Stimulated activated CD8-positive, alpha-beta memory T cell treated with anti-CD3 and anti-CD28 coated beads, Interleukin-2, amount 100 ng/mL, for 48 hours (primary cell): ENCODE results near the gene PSMA7.
A peak's percentile ranks its signal among the peaks of the same experiment; 100 is the strongest.
"Not testable (repeated sequence)": the region's sequence is repeated elsewhere in the genome, so short reads cannot be mapped to it uniquely, and the experiment has no call there.

Source experiments
- DNase-seq, 2 donors: peaks; one replicate each; pipeline ENCODE4 v3.0.0-alpha.2; 2020; ENCODE audit warnings: low read depth in 2 of 2

Gene PSMA7

DNA sequence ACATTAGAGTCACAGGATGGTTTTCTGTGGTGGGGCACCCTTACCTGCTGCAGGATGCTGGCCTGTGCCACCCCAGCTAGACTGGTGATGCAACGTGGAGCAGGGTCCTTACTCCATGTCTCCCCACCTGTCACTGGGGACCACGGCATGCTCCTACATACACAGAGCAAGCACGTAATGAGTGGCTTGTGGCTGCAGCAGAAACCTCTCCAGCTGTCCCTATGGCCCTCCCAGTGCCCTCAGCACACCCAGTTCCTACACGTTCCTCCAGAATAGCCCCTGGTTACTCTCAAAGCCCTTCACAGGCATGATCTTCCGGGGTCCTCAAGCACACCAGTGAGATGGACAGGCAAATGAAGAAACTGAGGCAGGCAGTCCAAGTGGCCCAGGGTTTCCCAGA lies 24.1 kb downstream of the PSMA7 start:
- DNase-seq, result no peak

DNA sequence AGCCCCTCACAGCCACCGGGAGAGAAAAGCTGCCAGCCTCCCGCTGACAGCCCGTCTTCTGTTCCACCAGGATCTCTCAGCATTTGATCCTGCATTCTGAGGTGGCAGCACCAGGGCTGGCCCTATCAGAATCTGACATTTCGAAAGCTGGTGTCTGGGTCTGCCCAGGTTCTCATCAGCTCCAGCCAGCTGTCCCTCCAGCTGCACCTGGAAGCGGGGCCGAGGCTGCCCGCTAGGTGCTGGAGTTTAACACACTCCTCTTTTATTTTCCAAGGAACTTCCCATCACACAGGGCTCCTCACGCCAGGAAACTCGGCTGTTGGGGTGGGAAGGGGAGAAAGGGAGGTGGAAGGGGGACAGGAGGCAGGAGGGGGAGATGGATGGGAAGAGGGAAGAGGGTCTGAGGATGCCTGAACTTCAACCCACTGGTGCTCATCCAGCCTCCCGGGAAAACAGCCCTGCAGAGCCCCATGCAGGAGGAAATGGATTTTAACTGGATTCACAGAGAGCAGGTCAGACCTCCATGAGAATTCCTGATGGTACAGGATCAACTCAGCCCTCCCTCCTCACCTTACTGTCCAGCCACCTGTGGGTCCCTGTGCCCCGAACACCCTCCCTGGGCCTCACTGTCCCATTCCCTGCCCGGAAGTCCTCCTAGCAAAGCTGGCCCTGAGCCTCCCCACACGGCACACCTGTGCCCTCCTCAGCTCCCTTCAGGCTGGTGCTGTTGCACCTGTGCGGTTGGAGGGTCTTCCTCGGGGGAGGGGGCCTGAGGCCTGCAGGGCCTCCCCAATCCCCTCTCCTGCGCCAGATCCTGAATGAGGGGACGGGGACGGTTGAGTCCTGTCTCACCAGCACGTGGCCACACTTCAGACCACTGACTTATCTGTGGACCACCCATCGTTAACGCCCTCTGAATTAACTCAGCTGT lies 24.8 kb downstream of the PSMA7 start:
- no peak for DNase-seq

DNA sequence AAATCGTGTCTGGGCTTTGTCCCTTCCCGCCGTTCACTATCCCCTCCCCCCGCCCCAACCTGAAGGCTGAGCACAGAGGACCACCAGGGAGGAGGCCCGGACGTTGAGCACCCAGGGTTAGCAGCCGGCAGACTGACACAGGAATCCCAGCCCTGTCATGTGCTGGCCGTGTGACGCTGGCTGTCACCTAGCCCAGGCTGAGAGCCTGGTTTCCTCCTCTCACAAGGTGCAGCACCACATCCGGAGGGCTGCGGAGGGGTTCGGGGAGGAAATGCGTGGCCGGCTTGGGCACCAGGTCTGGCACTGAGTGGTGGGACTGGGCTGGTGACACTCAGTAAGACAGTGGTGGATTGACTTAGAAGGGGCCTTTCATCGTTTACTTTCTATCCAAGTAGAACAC lies 25.5 kb downstream of the PSMA7 start:
- peak in 1 of 2 donors; percentile 26 for DNase-seq

DNA sequence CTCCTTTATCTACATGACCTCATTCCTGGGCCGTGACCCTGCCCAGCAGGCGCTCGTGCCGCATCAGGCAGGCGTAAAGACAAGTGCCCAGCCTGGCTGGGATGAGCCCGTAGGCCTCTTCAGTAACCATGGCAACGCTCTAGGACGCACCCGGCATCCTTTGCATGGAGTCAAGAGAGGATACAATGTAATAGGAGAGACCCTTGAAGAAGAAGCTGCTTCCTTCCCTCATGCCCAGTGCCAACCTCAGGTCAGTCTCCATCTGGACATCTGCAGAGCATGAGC lies 25.9 kb downstream of the PSMA7 start:
- DNase-seq, result no peak

DNA sequence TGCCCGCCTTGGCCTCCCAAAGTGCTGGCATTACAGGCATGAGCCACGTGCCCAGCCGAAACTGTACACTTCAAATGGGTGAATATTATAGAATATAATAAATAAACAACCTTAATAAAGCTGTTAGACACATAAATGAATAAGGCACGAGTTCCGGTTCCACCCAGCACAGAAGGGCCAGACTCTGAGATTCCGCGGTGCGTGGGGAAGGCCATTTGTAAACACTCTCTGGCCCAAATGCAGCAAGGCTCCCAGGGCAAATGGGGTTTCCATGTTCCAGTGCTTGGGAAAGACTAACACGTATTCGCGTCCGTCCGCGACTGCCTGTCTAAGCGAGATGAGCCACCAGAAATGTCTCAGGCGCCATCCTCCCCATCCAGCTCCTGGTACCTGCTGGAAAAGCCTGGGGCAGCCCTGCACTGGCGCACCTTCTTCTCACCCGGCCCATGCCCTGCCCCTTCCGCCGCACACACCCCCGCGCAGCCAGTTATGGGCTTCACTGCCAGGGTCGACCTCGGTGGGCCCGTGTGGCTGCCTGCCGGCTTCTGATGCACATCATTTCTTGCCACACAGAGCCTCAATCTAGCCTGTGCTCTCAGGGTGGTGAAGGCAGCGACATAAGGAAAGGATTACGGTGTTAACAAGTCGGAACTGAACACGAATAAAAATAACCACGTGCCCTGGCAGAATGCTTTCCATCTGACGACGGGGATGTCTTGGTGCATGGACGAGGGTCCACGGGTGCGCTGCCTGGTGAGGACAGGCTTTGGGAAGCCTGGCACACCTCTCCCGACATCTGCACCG lies 26.4 kb downstream of the PSMA7 start:
- no peak for DNase-seq

DNA sequence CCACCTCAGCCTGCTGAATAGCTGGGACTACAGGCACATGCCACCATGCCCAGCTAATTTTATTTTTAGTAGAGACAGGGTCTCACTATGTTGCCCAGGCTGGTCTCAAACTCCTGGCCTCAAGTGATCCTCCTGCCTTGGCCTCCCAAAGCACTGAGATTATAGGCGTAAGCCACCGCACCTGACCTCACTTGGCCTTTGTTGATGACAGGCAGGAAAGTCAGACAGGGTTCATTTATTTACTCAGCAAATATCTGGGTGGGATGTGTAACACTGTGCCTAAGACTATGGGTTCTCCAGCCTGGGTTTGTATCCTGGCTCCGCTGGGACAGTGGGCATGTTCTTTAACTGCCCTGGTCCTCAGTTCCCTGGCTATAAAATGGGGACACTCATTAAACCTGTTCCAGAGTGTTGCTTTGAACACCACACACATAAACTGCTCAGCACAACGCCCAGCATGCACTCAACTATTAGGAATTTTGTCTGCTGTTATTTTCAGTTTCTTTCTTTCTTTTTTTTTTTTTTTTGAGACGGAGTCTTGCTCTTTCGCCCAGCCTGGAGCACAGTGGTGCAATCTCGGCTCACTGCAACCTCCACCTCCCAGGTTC lies 27.3 kb downstream of the PSMA7 start:
- not testable (repeated sequence) for DNase-seq

DNA sequence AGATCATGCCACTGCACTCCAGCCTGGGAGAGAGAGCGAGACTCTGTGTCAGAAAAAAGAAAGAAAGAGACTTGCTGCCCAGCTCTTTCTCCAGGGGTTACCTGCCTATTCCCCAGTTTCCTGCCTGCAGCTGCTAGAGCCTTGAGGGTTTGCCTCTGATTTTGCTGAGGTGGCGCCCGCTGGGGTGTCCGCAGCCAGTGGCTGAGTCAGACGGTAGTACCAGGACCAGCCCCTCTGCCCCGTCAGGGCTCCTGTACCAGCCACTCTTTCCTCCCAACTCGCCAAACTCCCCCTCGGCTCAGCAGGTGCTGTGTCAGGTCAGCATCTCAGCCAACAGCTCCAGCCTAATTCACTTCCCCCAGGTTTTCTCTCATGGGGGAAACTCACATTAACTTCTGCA lies 28.3 kb downstream of the PSMA7 start:
- DNase-seq, result no peak

DNA sequence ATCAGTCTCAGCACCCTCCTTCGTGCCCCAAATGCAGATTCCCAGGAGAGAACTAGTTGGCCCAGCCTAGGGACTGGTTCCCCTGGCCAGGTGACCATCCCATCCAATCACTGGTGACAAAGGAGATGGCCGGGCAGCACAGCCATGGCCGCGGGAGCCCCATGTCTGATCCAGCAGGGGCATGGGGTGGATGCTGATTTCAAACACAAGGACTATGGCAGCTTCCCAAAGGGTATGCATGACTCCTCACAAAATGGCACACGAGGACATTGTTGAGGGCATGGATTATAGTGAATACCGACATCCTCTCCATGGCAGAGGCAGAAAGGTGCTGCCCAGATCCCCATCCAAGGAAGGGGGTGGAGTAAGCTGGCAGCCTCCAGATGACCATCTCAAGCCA lies 30.8 kb downstream of the PSMA7 start:
- no peak for DNase-seq

DNA sequence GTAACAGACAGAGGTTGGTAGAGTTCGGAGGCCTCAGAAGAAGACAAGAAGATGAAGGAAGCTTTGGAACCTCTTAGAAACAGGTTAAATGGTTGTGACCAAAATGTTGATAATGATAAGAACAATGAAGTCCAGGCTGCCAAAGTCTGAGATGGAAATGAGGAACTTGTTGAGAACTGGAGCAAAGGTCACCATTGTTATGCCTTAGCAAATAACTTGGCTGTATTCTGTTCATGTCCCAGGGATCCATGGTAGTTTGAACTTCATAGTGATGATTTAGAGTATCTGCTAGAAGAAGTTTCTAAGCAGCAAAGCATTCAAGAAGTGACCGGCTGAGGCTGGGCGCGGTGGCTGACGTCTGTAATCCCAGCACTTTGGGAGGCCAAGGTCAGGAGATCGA lies 32.0 kb downstream of the PSMA7 start:
- no peak for DNase-seq

DNA sequence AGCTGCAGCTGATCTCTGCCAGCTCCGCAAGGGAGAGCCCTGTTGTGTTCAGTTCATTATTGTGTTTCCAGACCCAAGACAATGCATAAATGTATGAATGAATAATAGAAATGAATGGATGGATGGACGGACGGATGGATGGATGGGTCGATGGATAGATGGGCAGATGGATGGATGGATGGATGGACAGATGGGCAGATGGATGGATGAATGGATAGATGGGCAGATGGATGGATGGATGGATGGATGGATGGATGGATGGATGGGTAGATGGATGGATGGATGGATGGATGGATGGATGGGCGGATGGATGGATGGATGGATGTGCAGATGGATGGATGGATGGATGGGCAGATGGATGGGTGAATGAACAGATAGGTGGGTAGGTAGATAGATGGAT lies 37.6 kb downstream of the PSMA7 start:
- DNase-seq, result no peak

DNA sequence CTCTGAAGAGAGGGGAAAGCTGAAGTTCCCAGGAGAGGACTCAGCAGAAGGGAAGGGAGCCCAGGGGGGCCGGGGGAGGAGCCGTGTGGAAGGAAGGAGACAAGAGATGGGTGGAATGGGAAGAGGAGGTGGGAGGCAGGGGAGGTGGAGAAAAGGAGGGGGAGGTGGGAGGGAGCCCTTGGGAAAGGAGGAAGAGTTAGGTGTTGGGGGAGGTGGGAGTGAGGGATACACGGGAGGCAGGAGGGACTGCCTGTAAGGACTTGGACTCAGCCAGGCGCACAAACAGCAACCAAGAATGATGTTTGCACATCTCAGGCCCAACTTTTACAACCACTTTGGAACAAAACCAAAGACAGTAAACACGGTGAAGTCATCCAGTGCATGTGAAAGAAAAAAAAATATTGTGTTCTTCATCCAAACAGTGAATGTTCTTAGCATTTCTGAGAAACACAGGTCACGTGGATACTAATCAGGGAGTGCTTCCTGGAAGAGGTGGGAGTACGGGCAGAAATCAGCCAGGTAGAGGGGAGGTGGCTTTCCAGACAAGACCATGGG lies 38.3 kb downstream of the PSMA7 start:
- no peak for DNase-seq

DNA sequence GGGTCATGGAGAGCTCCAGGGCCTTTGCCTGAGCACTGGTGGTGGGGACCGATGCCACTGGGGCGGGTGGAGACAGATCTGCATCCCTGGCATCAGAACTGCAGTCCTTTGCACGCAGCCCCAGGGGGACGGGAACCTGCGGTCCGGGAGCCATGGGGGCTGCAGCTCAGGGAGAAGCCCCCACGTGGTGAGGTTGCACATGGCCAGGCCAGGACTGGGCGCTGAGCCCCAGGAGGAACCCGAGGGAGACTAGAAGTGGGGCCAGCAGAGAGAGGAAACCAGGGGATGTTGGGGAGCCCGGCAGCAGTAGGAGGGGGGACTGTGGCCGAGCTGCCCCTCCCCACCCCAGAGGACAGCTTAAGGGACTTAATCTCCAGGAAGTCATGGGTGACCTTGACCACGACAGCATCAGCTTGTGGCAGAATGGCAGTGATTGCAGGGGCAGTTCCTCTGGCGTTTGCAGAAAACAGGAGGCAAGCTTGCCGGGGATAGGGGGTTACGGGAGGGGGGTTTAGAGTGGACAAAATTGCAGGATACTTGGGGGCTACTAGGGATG lies 38.9 kb downstream of the PSMA7 start:
- no peak for DNase-seq

DNA sequence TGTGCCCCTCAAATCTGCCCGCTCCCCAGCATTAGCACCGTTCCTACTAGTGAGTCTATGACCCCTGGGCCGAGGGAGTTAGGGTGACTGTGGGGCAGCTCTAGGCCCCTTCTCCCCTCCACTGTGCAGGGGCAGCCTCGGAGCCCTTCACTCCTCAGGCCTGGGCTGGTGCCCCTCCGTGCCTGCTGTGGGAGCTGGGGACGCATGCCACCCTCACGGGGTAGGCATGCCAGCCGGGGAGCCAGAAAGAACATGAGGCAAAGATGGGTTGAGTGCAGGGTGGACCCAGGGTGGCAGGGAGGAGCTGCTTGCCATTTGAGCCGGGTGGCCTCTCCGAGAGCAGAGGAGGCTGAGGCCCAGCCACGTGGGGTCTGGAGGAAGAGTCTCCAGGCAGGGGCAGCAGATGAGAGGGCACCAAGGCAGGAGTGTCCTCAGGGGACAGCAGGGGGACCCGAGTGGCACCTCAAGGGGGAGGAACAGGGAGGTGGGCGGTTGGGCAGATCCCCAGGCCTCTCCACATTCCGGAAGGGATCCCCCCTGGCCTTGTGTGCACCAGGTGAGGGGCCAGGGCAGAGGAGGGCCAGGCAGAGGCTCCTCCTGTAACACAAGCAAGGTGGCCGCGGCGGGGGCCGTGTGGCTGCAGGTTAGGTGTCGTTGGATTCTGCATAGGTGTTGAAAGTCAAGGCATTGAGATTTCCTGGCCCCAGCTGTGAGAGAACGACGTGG lies 39.5 kb downstream of the PSMA7 start:
- no peak for DNase-seq

DNA sequence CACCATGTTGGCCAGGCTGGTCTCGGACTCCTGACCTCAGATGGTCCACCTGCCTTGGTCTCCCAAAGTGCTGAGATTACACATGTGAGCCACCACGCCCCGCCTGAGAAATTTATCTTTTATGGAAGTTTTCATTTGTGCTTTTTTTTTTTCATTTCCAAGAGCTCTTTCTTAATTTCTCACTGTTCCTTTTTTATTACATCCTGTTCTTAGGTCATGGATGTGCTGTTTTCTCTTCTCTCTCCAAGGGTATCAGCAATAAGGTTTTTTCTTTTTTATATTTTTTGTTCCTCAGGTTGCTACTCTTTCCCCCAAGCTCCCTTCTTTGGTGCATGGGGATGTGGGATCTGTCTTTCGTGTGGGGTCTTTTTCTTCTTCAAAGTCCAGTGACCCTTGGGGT lies 42.1 kb downstream of the PSMA7 start:
- no peak for DNase-seq

DNA sequence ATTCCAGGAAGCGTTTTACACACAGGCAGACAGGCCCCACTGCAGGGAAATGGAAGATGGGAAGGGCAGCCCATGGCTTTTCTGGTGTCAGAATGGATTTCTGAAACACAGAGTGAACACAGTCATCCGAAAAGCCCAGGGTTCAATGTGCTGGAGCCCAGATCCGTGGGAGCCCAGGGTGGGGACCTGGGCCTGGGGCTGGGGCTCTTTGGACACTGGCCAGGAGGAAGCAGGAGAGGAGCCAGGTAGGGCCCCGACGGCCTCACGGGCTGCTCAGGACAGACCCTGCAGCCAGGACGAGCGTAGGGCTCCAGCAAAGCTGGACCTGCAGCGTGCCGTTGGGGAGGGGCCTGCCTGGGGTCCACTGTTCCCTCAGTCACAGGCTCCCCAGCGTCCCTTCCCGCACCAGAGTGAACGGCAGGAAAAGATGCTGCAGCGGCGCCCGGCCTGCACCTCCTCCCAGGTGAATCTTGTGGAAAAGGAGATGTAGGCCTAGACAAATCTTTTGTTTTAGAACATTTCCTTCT lies 45.2 kb downstream of the PSMA7 start:
- DNase-seq, result no peak

DNA sequence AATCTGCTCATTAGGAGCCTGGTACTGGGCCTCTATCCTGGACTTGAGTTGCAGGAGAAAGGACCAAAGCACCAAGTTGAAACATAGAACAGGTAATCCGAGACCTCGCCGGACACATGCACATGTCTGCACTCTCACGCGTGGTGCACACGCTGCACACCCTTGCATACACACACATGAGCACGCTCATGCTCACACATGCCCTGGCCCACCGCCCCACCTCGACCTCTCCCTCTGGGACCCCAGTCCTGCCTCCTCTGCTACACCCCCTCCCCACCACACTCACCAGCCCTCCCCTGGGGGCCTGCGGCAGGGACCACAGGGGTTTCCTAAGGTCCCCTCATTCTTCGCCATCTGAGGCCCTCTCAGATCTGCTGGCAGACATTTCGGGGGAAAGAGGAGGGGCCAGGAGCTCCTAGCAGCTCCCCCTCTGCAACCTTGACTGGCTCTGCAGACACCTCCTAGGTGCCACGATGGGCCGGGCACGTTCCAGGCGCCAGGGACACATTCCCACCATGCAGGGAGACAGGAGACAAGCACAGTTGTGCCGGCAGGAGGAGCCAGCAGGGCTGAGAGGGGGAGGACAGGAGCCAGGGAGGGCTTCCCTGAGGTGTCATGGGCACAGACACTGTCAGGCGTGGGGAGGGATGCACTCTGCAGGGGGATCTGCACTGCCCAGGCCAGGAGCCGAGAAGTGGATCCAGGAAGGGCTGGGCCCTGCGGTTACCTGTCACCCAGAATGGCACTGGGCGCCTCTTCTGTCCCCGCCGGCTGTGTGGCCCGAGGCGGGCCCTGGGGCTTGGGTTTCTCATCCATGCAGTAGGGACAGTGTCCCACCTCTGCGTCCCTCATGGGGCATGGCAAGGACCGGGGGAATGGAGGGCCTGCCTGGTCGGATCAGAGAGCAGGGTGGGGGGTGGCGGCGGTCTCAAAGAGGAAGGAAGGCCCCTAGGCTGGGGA lies 46.5 kb downstream of the PSMA7 start:
- no peak for DNase-seq

DNA sequence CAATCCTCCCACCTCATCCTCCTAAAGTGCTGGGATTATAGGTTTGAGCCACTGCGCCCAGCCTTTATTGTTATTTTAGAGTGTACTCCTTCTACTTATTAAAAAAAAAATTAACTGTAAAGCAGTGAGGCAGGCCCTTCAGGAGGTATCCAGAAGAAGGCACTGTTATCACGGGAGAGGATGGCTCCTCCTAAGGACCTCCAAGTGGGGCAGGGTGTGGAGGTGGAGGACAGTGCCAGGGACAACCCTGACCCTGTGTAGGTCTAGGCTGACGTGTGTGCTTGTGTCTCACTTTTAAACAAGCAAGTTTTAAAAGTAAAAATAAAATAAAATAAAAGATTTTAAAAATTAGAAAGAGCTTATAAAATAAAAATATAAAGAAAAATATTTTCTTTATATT lies 53.8 kb downstream of the PSMA7 start:
- DNase-seq, result no peak

DNA sequence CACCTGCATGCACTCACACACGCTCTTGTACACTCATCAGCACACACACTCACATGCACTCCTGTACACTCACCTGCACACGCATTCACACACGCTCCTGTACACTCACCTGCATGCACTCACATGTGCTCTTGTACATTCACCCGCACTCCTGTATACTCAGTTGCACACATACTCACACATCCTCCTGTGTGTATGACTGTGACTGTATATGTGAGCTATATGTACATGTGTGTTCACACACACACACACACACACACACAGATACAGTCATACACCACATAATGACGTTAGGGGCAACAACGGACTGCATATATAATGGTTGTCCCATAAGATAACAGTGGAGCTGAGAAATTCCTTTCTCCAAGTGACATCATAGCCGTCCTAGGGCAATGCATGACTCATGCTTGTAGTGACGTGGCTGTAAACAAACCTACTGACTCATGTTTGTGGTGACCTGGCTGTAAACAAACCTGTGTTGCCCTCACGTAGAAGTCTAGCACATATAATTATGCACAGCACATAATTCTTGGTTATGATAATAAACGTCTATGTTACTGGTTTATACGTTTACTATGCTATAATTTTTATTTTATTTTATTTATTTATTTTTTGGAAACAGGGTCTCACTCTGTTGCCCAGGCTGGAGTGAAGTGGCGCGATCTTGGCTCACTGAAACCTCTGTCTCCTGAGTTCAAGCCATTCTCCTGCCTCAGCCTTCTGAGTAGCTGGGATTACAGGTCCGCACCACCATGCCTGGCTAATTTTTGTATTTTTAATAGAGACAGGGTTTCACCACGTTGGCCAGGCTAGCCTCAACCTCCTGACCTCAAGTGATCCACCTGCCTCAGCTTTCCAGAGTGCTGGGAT lies 54.7 kb downstream of the PSMA7 start:
- DNase-seq, result no peak

DNA sequence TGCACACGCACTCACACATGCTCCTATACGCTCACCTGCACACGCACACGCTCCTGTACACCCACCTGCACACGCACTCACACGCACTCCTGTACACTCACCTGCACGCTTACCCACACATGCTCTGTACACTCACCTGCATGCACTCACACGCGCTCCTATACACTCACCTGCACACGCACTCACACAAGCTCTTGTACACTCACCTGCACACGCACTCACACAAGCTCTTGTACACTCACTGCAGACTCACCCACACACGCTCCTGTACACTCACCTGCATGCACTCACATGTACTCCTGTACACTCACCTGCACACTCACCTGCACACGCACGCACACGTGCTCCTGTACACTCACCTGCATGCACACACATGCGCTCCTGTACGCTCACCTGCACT lies 55.6 kb downstream of the PSMA7 start:
- no peak for DNase-seq
